Measurements from ENCODE around the gene NOP56. TPM values are rescaled to one million over a fixed set of nuclear protein-coding genes. Genes with fewer than 3 reads are reported as not detected.
A peak's percentile ranks its signal among the peaks of the same experiment; 100 is the strongest.

NOP56 gene
- total RNA-seq, 1 donor from 2014 or later, result 288 TPM

- FAIRE-seq (no peak), DNase-seq (ENCODE audit: low read depth) (no peak)
- Histone ChIP-seq H3K36me3 (ENCODE audit: control insufficient read depth, insufficient read depth, low read length) (no peaks in the 10 kb centered on the region), H3K27me3 (ENCODE audit: control insufficient read depth, insufficient read depth, low read length) (no peaks in the 10 kb centered on the region), H3K4me3 (ENCODE audit: low read depth, low read length) (no peak overlapping the region)
- no peak for TF ChIP-seq CTCF (IDR thresholded peaks at IDR 0.05; ENCODE audit: insufficient read depth, low read length, severe bottlenecking)
Observed at GRCh38 chr20:2618815-2619214, 33.6 kb upstream of the NOP56 start.

GRCh38 chr20:2619337-2619736 is 33.1 kb upstream of the NOP56 start:
- DNase-seq (ENCODE audit: low read depth) (no peak), FAIRE-seq (no peak)

GRCh38 chr20:2619961-2620595 is 32.4 kb upstream of the NOP56 start:
- no peak for FAIRE-seq

More at GRCh38 chr20:2619337-2619736, 33.1 kb upstream of the NOP56 start:
- Histone ChIP-seq H3K27me3 (ENCODE audit: control insufficient read depth, insufficient read depth, low read length) (no peaks in the 10 kb centered on the region), H3K4me3 (ENCODE audit: low read depth, low read length) (no peak overlapping the region), H3K36me3 (ENCODE audit: control insufficient read depth, insufficient read depth, low read length) (no peaks in the 10 kb centered on the region)
- no peak for TF ChIP-seq CTCF (IDR thresholded peaks at IDR 0.05; ENCODE audit: insufficient read depth, low read length, severe bottlenecking)

GRCh38 chr20:2624190-2624589 is 28.2 kb upstream of the NOP56 start:
- no peak for FAIRE-seq

More at GRCh38 chr20:2619961-2620595, 32.4 kb upstream of the NOP56 start:
- no peak for TF ChIP-seq CTCF (IDR thresholded peaks at IDR 0.05; ENCODE audit: insufficient read depth, low read length, severe bottlenecking)
- H3K27me3 ChIP-seq (ENCODE audit: control insufficient read depth, insufficient read depth, low read length), result no peaks in the 10 kb centered on the region
- peak; percentile 80 for DNase-seq (ENCODE audit: low read depth)
- no peaks in the 10 kb centered on the region for H3K36me3 ChIP-seq (ENCODE audit: control insufficient read depth, insufficient read depth, low read length)
- no peak overlapping the region for H3K4me3 ChIP-seq (ENCODE audit: low read depth, low read length)

GRCh38 chr20:2625062-2625461 is 27.4 kb upstream of the NOP56 start:
- TF ChIP-seq CTCF (IDR thresholded peaks at IDR 0.05; ENCODE audit: insufficient read depth, low read length, severe bottlenecking), result no peak
- Histone ChIP-seq H3K4me3 (ENCODE audit: low read depth, low read length) (no peak overlapping the region), H3K27me3 (ENCODE audit: control insufficient read depth, insufficient read depth, low read length) (no peaks in the 10 kb centered on the region), H3K36me3 (ENCODE audit: control insufficient read depth, insufficient read depth, low read length) (no peaks in the 10 kb centered on the region)
- no peak for DNase-seq (ENCODE audit: low read depth)
- no peak for FAIRE-seq

More at GRCh38 chr20:2624190-2624589, 28.2 kb upstream of the NOP56 start:
- no peak for TF ChIP-seq CTCF (IDR thresholded peaks at IDR 0.05; ENCODE audit: insufficient read depth, low read length, severe bottlenecking)
- Histone ChIP-seq H3K36me3 (ENCODE audit: control insufficient read depth, insufficient read depth, low read length) (no peaks in the 10 kb centered on the region), H3K27me3 (ENCODE audit: control insufficient read depth, insufficient read depth, low read length) (no peaks in the 10 kb centered on the region), H3K4me3 (ENCODE audit: low read depth, low read length) (no peak overlapping the region)
- no peak for DNase-seq (ENCODE audit: low read depth)
